GM13977 (cell line): ENCODE results near the gene LNP1.

Experiments used
- DNase-seq: peaks from one replicate; pipeline ENCODE4 v3.0.0; 2012; ENCODE audit warnings: low spot score
- CTCF ChIP-seq: IDR thresholded peaks from 2 replicates; pipeline ENCODE4 v1.5.1; 2012; ENCODE audit warnings: mild to moderate bottlenecking, control low read depth; ENCODE audit not compliant: insufficient read depth; ENCODE audit errors: extremely low read depth, missing control alignments
- in situ Hi-C: fragments of 300-500 bp; cut with MboI; formaldehyde crosslinking; loops from one replicate; pipeline ENCODE4 v1.12.0; 2022; ENCODE audit warnings: low sequenced_read_pairs, low pct_unique_long_range_greater_than_20kb, mixed read lengths, inconsistent platforms; ENCODE audit not compliant: unreplicated experiment

The LNP1 gene

GRCh38 chr3:100480081-100480480, 78.7 kb downstream of the LNP1 start:
- TF ChIP-seq CTCF: no peak
- in situ Hi-C loops: no loop called here
- no peak for DNase-seq

GRCh38 chr3:100482176-100482575, 80.8 kb downstream of the LNP1 start:
- DNase-seq: no peak

GRCh38 chr3:100483529-100483928, 82.2 kb downstream of the LNP1 start:
- no peak for TF ChIP-seq CTCF

More at GRCh38 chr3:100482176-100482575, 80.8 kb downstream of the LNP1 start:
- no peak for TF ChIP-seq CTCF
- in situ Hi-C loops: no loop called here

GRCh38 chr3:100486808-100487207, 85.5 kb downstream of the LNP1 start:
- in situ Hi-C loops: no loop called here
- no peak for TF ChIP-seq CTCF
- DNase-seq: no peak

More at GRCh38 chr3:100483529-100483928, 82.2 kb downstream of the LNP1 start:
- in situ Hi-C loops: no loop called here
- DNase-seq: no peak

- DNase-seq: no peak
- no peak for TF ChIP-seq CTCF
- in situ Hi-C loops: no loop called here
Observed at GRCh38 chr3:100489118-100489517, 87.8 kb downstream of the LNP1 start.

- no peak for TF ChIP-seq CTCF
- peak; percentile 93 for DNase-seq
- in situ Hi-C loops: no loop called here
Observed at GRCh38 chr3:100492059-100493006, 91.0 kb downstream of the LNP1 start, which contains the start of gene TMEM45A. TMEM45A (plus strand) TSS chr3:100492619; CDS start chr3:100555212, 62,593 bp downstream.
